ENCODE results near the gene EIF4A3. TPM values are rescaled to one million over a fixed set of nuclear protein-coding genes. Genes with fewer than 3 reads are reported as not detected.

EIF4A3 gene
- total RNA-seq, 1 experiment from 2014 or later = 169 TPM

GRCh38 chr17:80107231-80108021 is 39.5 kb downstream of the EIF4A3 start:
- Histone ChIP-seq H3K4me3 (ENCODE audit: low read depth in 2 of 2, low read length in 2 of 2) (no peak overlapping the region), H3K9me3 (ENCODE audit: control insufficient read depth, insufficient read depth, low read depth, low read length) (no peaks in the 10 kb centered on the region), H3K36me3 (ENCODE audit: control insufficient read depth, insufficient read depth, low read length) (no peaks in the 10 kb centered on the region), H3K27me3 (ENCODE audit: control insufficient read depth, insufficient read depth, low read length) (no peaks in the 10 kb centered on the region), H3K27ac (ENCODE audit: low read length) (no peak overlapping the region), H3K4me1 (ENCODE audit: control insufficient read depth, insufficient read depth, low read length) (peaks cover under 1% of the 10 kb centered on the region; the same call in 1 of the 2 replicates)
- BruUV-seq (replicated peaks) = no TSS peak
- intact Hi-C loops (cut with micrococcal nuclease; ENCODE audit: unreplicated experiment) = no loop called here
- ChIA-PET POLR2A (no interaction called here), CTCF (interaction anchor here (0.6 kb wide), 1 partner anchor 20 kb away, joined by 3 read pairs; no protein-coding TSS in a partner anchor)
- TF ChIP-seq SIN3A (IDR thresholded peaks at IDR 0.05; ENCODE audit: borderline replicate concordance, insufficient read depth, low read depth, low read length) (no peak), POLR2AphosphoS5 (IDR thresholded peaks at IDR 0.05; ENCODE audit: low read depth, low read length) (no peak)
- no peak for DNase-seq (ENCODE audit: low read depth, low spot score)
- in situ Hi-C loops (cut with HindIII; ENCODE audit: low pct_unique_long_range_greater_than_20kb, low sequenced_read_pairs) = no loop called here
- no peak for ATAC-seq

- H3K4me3 ChIP-seq (ENCODE audit: low read depth in 2 of 2, low read length in 2 of 2) = no peak overlapping the region
- ChIA-PET CTCF (interaction anchor here (0.6 kb wide), 1 partner anchor 20 kb away, joined by 3 read pairs; no protein-coding TSS in a partner anchor), POLR2A (no interaction called here)
- ATAC-seq (no peak), DNase-seq (ENCODE audit: low read depth, low spot score) (no peak)
- H3K9me3 ChIP-seq (ENCODE audit: control insufficient read depth, insufficient read depth, low read depth, low read length) = no peaks in the 10 kb centered on the region
- in situ Hi-C loops (cut with HindIII; ENCODE audit: low pct_unique_long_range_greater_than_20kb, low sequenced_read_pairs) (no loop called here), intact Hi-C loops (cut with micrococcal nuclease; ENCODE audit: unreplicated experiment) (no loop called here)
- no peak for TF ChIP-seq SIN3A (IDR thresholded peaks at IDR 0.05; ENCODE audit: borderline replicate concordance, insufficient read depth, low read depth, low read length)
- TF ChIP-seq POLR2AphosphoS5 (IDR thresholded peaks at IDR 0.05; ENCODE audit: low read depth, low read length) = no peak
- no peak for TF ChIP-seq CTCF (IDR thresholded peaks at IDR 0.05)
- no peak for TF ChIP-seq TCF7L2 (IDR thresholded peaks at IDR 0.05; ENCODE audit: low read depth, low read length)
- TF ChIP-seq REST (IDR thresholded peaks at IDR 0.05; ENCODE audit: insufficient read depth in 1 of 2, low read depth in 2 of 2, low read length in 1 of 2) = no peak
- BruUV-seq (replicated peaks) = no TSS peak
- peaks cover 5% of the 10 kb centered on the region for H3K4me1 ChIP-seq (ENCODE audit: control insufficient read depth, insufficient read depth, low read length)
- no peaks in the 10 kb centered on the region for H3K27me3 ChIP-seq (ENCODE audit: control insufficient read depth, insufficient read depth, low read length)
- H3K36me3 ChIP-seq (ENCODE audit: control insufficient read depth, insufficient read depth, low read length) = no peaks in the 10 kb centered on the region; the same call in 1 of the 2 replicates
- no peak overlapping the region for H3K27ac ChIP-seq (ENCODE audit: low read length)
Observed at GRCh38 chr17:80106751-80107150, 40.2 kb downstream of the EIF4A3 start.

- Histone ChIP-seq H3K4me1 (ENCODE audit: control insufficient read depth, insufficient read depth, low read length) (peaks cover 5% of the 10 kb centered on the region), H3K4me3 (ENCODE audit: low read depth in 2 of 2, low read length in 2 of 2) (no peak overlapping the region), H3K9me3 (ENCODE audit: control insufficient read depth, insufficient read depth, low read depth, low read length) (no peaks in the 10 kb centered on the region), H3K27me3 (ENCODE audit: control insufficient read depth, insufficient read depth, low read length) (no peaks in the 10 kb centered on the region), H3K36me3 (ENCODE audit: control insufficient read depth, insufficient read depth, low read length) (no peaks in the 10 kb centered on the region; the same call in 1 of the 2 replicates), H3K27ac (ENCODE audit: low read length) (no peak overlapping the region)
- TF ChIP-seq TCF7L2 (IDR thresholded peaks at IDR 0.05; ENCODE audit: low read depth, low read length) (no peak), SIN3A (IDR thresholded peaks at IDR 0.05; ENCODE audit: borderline replicate concordance, insufficient read depth, low read depth, low read length) (no peak), POLR2AphosphoS5 (IDR thresholded peaks at IDR 0.05; ENCODE audit: low read depth, low read length) (no peak), REST (IDR thresholded peaks at IDR 0.05; ENCODE audit: insufficient read depth in 1 of 2, low read depth in 2 of 2, low read length in 1 of 2) (no peak), CTCF (IDR thresholded peaks at IDR 0.05) (no peak)
- ATAC-seq (no peak), DNase-seq (ENCODE audit: low read depth, low spot score) (no peak)
- intact Hi-C loops (cut with micrococcal nuclease; ENCODE audit: unreplicated experiment) (no loop called here), in situ Hi-C loops (cut with HindIII; ENCODE audit: low pct_unique_long_range_greater_than_20kb, low sequenced_read_pairs) (no loop called here)
- no TSS peak for BruUV-seq (replicated peaks)
- ChIA-PET POLR2A (no interaction called here), CTCF (no interaction called here)
Observed at GRCh38 chr17:80106176-80106575, 40.8 kb downstream of the EIF4A3 start.

Measured in Panc1 (cell line).